PC-3 (cell line): ENCODE data around the gene PRDM11. TPM values are rescaled to one million over a fixed set of nuclear protein-coding genes. Genes with fewer than 3 reads are reported as not detected.

Experiments
- ATAC-seq: fragments of 200-7000 bp; cut with Tn5 transposase; 2 replicates; pipeline ENCODE4 v1.9.1; 2020; ENCODE audit warnings: mild to moderate bottlenecking, moderate library complexity
- BruUV-seq: library from RNA; stranded (reverse); fragments of 400-500 nt; replicated peaks from 2 replicates; lab custom pipeline; 2021; lab: Mats Ljungman, UMichigan
- CTCF ChIA-PET: fragments of 300-600 bp; sonication (Branson Sonifier 250); formaldehyde crosslinking; loops from one replicate; lab custom pipeline; 2022; ENCODE audit warnings: antibody characterized with exemption; lab: Charles Lee
- POLR2A ChIA-PET: fragments of 300-600 bp; sonication (Branson Sonifier 250); formaldehyde crosslinking; loops from one replicate; lab custom pipeline; 2022; ENCODE audit warnings: antibody characterized with exemption; ENCODE audit not compliant: unreplicated experiment; lab: Charles Lee
- DNase-seq: peaks from one replicate; pipeline ENCODE4 v3.0.0-alpha.2; 2015
- H2AFZ ChIP-seq: fragments of 300-600 bp; sonication (generic); 2 replicates; pipeline ENCODE4 v1.6.0; 2016; ENCODE audit warnings: antibody characterized with exemption, low read length
- H3F3A ChIP-seq: fragments of 300-600 bp; sonication (generic); one replicate; pipeline ENCODE4 v1.6.0; 2017; ENCODE audit warnings: antibody characterized with exemption, low read length, control low read depth, mild to moderate bottlenecking; ENCODE audit not compliant: unreplicated experiment
- H3K27ac ChIP-seq: fragments of 300-600 bp; sonication (generic); 2 replicates; pipeline ENCODE4 v1.5.1; 2016; ENCODE audit warnings: mild to moderate bottlenecking, low read length
- H3K27me3 ChIP-seq: fragments of 300-600 bp; sonication (generic); 2 replicates; pipeline ENCODE4 v1.6.1; 2016; ENCODE audit warnings: low read length, mixed read lengths
- H3K36me3 ChIP-seq: fragments of 300-600 bp; sonication (generic); 2 replicates; pipeline ENCODE4 v1.6.1; 2016; ENCODE audit warnings: low read depth, mixed run types, low read length, mixed read lengths
- H3K4me1 ChIP-seq: fragments of 300-600 bp; sonication (generic); 2 replicates; pipeline ENCODE4 v1.5.1; 2016; ENCODE audit warnings: low read length; ENCODE audit not compliant: insufficient read depth
- H3K4me2 ChIP-seq: fragments of 300-600 bp; sonication (generic); 2 replicates; pipeline ENCODE4 v1.6.0; 2016; ENCODE audit warnings: low read length
- H3K4me3 ChIP-seq: fragments of 300-600 bp; sonication (generic); 2 replicates; pipeline ENCODE4 v1.5.1; 2016; ENCODE audit warnings: mild to moderate bottlenecking, low read length, mixed read lengths
- H3K79me2 ChIP-seq: fragments of 300-600 bp; sonication (generic); 2 replicates; pipeline ENCODE4 v1.6.1; 2017; ENCODE audit warnings: low read length, mixed read lengths
- H3K9ac ChIP-seq: fragments of 300-600 bp; sonication (generic); 2 replicates; pipeline ENCODE4 v1.6.0; 2016; ENCODE audit warnings: mild to moderate bottlenecking, low read length
- H3K9me2 ChIP-seq: fragments of 300-600 bp; sonication (generic); replicated peaks from 2 replicates; pipeline ENCODE4 v1.6.1; 2016; ENCODE audit warnings: mixed run types, low read length, mixed read lengths
- H3K9me3 ChIP-seq: fragments of 300-600 bp; sonication (generic); 2 replicates; pipeline ENCODE4 v1.6.1; 2016; ENCODE audit warnings: low read length, mixed read lengths
- H4K20me1 ChIP-seq: fragments of 300-600 bp; sonication (generic); 2 replicates; pipeline ENCODE4 v1.6.1; 2016; ENCODE audit warnings: low read length, mixed read lengths
- EZH2 ChIP-seq: fragments of 300-600 bp; sonication (generic); IDR thresholded peaks from one replicate; pipeline ENCODE4 v1.6.1; 2017; ENCODE audit warnings: antibody characterized with exemption, mild to moderate bottlenecking, low read length; ENCODE audit not compliant: unreplicated experiment
- EZH2phosphoT487 ChIP-seq: fragments of 300-600 bp; sonication (generic); IDR thresholded peaks from 2 replicates; pipeline ENCODE4 v1.6.1; 2018; ENCODE audit warnings: mild to moderate bottlenecking, antibody characterized with exemption, low read length, borderline replicate concordance
- intact Hi-C: fragments of 100-400 bp; cut with micrococcal nuclease; formaldehyde crosslinking; loops from 2 replicates; pipeline ENCODE4 v1.9.0; 2023
- total RNA-seq: library from RNA; depleted of rRNA; stranded (reverse); fragments of >200 nt; gene quantifications from 2 replicates; pipeline ENCODE4 v1.2.3, GENCODE V29; 2014
- TF ChIP-seq, protein P1 (sequence below): fragments of 300-600 bp; sonication (generic); conservative IDR thresholded peaks from 2 replicates; pipeline ENCODE4 v1.5.1; 2017; ENCODE audit warnings: antibody characterized with exemption, low read depth, mild to moderate bottlenecking, low read length

Gene PRDM11
- total RNA-seq, 1 experiment from 2014 or later: 5.0 TPM

DNA sequence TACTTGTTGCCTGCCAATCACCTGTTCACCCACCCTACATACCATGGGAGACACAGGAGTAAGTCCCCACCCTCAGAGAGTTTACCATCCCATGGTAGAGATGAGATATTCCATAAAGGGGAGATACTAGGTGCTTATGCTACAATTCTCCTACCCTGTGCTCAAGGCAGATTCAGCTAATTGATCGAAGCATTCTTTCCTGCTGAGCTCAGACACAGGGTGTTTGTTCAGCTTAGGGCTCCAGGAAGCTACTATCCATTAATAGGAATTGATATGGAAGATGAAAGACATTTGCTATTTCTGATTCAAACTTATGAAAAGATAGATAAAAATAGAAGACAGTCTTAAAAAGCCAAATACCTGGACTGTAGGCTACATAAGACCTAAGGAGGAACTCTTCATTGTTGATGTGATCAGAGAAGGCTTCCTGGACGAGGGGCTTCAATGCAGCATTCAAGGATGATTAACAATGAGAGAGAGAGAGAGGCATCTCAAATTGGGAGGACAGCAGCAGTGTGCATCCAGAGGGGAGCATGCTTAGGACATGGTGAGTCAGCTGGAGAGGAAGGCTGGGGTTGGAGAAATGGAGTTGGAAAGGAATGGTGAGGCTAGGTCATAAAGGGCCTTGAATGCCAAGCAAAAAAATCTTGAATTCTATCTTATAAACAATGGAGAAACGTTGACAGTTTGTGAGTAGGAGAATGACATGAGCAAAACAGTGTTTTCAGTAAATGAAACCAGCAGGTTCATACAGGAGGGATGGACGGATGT, 124.7 kb downstream of the PRDM11 start:
- DNase-seq (no peak), ATAC-seq (no peak; the same call in 1 of the 2 replicates)
- no TSS peak for BruUV-seq
- no peak overlapping the region for H2AFZ ChIP-seq
- H3K4me1 ChIP-seq: peaks cover 4% of the 10 kb centered on the region; the same call in 1 of the 2 replicates
- H3K9ac ChIP-seq: no peak overlapping the region
- H3K4me3 ChIP-seq: no peak overlapping the region
- no peaks in the 10 kb centered on the region for H3K9me2 ChIP-seq
- H3K79me2 ChIP-seq: no peaks in the 10 kb centered on the region
- TF ChIP-seq EZH2: no peak
- no peak for TF ChIP-seq EZH2phosphoT487
- TF ChIP-seq, protein P1, sequence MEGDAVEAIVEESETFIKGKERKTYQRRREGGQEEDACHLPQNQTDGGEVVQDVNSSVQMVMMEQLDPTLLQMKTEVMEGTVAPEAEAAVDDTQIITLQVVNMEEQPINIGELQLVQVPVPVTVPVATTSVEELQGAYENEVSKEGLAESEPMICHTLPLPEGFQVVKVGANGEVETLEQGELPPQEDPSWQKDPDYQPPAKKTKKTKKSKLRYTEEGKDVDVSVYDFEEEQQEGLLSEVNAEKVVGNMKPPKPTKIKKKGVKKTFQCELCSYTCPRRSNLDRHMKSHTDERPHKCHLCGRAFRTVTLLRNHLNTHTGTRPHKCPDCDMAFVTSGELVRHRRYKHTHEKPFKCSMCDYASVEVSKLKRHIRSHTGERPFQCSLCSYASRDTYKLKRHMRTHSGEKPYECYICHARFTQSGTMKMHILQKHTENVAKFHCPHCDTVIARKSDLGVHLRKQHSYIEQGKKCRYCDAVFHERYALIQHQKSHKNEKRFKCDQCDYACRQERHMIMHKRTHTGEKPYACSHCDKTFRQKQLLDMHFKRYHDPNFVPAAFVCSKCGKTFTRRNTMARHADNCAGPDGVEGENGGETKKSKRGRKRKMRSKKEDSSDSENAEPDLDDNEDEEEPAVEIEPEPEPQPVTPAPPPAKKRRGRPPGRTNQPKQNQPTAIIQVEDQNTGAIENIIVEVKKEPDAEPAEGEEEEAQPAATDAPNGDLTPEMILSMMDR: no peak
- 0 out of 2 replicates have a peak, but pooled peaks cover 6% of the 10 kb centered on the region for H3K27me3 ChIP-seq
- ChIA-PET POLR2A (no interaction called here), CTCF (interaction anchor here (0.6 kb wide), 1 partner anchor 415 kb away, joined by 3 read pairs; no protein-coding TSS in a partner anchor)
- no peaks in the 10 kb centered on the region for H3F3A ChIP-seq
- H3K4me2 ChIP-seq: no peak overlapping the region
- H3K27ac ChIP-seq: no peak overlapping the region
- intact Hi-C loops: no loop called here
- H4K20me1 ChIP-seq: no peaks in the 10 kb centered on the region
- H3K9me3 ChIP-seq: no peaks in the 10 kb centered on the region
- H3K36me3 ChIP-seq: no peaks in the 10 kb centered on the region

DNA sequence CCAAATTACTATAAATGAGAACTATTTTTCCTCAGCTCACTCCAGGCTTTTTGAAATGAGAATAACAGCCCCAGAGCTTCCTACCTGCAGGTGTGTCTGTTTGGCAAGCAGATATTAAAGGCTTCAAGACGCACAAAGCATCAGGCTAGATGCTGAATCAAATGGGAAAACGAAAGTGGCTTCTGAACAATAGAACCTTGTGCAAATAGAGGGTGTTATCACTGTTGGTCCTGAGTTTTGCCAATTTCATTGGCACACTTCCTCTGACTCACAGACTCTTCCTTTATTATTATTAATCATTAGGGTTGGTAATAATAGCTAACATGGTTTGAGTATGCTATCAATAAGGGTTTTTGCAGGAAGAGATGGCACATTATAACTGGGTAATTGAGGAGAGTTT, 126.3 kb downstream of the PRDM11 start:
- H3K27me3 ChIP-seq: peaks cover 6% of the 10 kb centered on the region; the same call in 1 of the 2 replicates
- H4K20me1 ChIP-seq: no peaks in the 10 kb centered on the region
- ChIA-PET CTCF (no interaction called here), POLR2A (no interaction called here)
- ATAC-seq (peak; percentile 43; the same call in 1 of the 2 replicates), DNase-seq (peak; percentile 35)
- no peaks in the 10 kb centered on the region for H3F3A ChIP-seq
- intact Hi-C loops: no loop called here
- no peaks in the 10 kb centered on the region for H3K9me2 ChIP-seq
- no peak overlapping the region for H3K4me3 ChIP-seq
- peaks cover 4% of the 10 kb centered on the region; the same call in 1 of the 2 replicates for H3K4me1 ChIP-seq
- H3K9me3 ChIP-seq: no peaks in the 10 kb centered on the region
- no TSS peak for BruUV-seq
- TF ChIP-seq EZH2 (no peak), EZH2phosphoT487 (no peak)
- TF ChIP-seq, protein P1: no peak
- no peak overlapping the region for H3K27ac ChIP-seq
- no peaks in the 10 kb centered on the region for H3K79me2 ChIP-seq
- H3K9ac ChIP-seq: no peak overlapping the region
- H2AFZ ChIP-seq: no peak overlapping the region
- peak overlapping the region; percentile 47 for H3K4me2 ChIP-seq
- no peaks in the 10 kb centered on the region for H3K36me3 ChIP-seq

DNA sequence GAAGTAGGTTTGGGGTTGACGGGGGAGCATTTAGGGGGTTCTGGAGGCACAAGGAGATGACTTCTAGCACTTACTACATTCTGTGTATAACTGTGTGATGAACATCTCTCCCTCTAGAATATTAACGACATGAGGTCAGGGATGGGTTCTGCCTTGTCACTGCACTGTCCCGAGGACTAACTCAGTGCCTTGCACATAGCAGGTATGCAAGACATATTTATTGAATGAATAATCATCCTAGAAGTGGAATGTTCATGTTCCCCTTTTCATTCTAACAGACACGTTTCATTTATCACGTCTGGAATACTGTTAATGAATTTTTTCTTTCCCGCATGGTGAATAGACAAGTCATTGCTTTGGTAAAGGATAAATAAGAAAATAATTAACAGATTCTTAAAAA, 127.1 kb downstream of the PRDM11 start:
- Histone ChIP-seq H3K9ac (no peak overlapping the region), H3K9me3 (no peaks in the 10 kb centered on the region), H3K36me3 (no peaks in the 10 kb centered on the region), H3K4me1 (peaks cover 4% of the 10 kb centered on the region; the same call in 1 of the 2 replicates), H3K4me3 (no peak overlapping the region), H3K27me3 (peaks cover 9% of the 10 kb centered on the region; the same call in 1 of the 2 replicates), H3F3A (no peaks in the 10 kb centered on the region), H2AFZ (no peak overlapping the region), H3K27ac (no peak overlapping the region), H3K4me2 (no peak overlapping the region), H3K79me2 (no peaks in the 10 kb centered on the region), H4K20me1 (no peaks in the 10 kb centered on the region), H3K9me2 (no peaks in the 10 kb centered on the region)
- ChIA-PET POLR2A (no interaction called here), CTCF (no interaction called here)
- TF ChIP-seq EZH2 (no peak), EZH2phosphoT487 (no peak)
- TF ChIP-seq, protein P1: no peak
- ATAC-seq: no peak
- intact Hi-C loops: no loop called here
- no peak for DNase-seq
- BruUV-seq: no TSS peak
